Chondrocyte (in vitro differentiated cells): ENCODE results near the gene VRK2. TPM values are rescaled to one million over a fixed set of nuclear protein-coding genes. Genes with fewer than 3 reads are reported as not detected.

Experiments used
- DNase-seq: peaks from one replicate; pipeline ENCODE4 v3.0.0; 2021; ENCODE audit warnings: mixed read lengths, low spot score
- H3K27ac Mint-ChIP-seq: one replicate; pipeline ENCODE4 v1.8.0; 2021; ENCODE audit warnings: mild to moderate bottlenecking, moderate library complexity, mixed read lengths; ENCODE audit not compliant: unreplicated experiment
- H3K27me3 Mint-ChIP-seq: 2 replicates; pipeline ENCODE4 v1.8.0; 2021; ENCODE audit warnings: low read depth, mixed read lengths
- H3K36me3 Mint-ChIP-seq: 2 replicates; pipeline ENCODE4 v1.8.0; 2021; ENCODE audit warnings: low read depth, mixed read lengths
- H3K4me1 Mint-ChIP-seq: 2 replicates; pipeline ENCODE4 v1.8.0; 2021; ENCODE audit warnings: low read depth, mild to moderate bottlenecking, mixed read lengths
- H3K4me3 Mint-ChIP-seq: one replicate; pipeline ENCODE4 v1.8.0; 2021; ENCODE audit warnings: mild to moderate bottlenecking, moderate library complexity, mixed read lengths; ENCODE audit not compliant: unreplicated experiment
- H3K9me3 Mint-ChIP-seq: 2 replicates; pipeline ENCODE4 v1.8.0; 2021; ENCODE audit warnings: low read depth, mixed read lengths
- CTCF ChIP-seq: fragments of 200-600 bp; sonication (generic); IDR thresholded peaks from 2 replicates; pipeline ENCODE4 v1.5.0; 2021; ENCODE audit warnings: antibody characterized with exemption, mild to moderate bottlenecking, moderate library complexity
- long read RNA-seq: library from polyadenylated mRNA; stranded (forward); transcript quantifications from one replicate; pipeline ENCODE4 v2.0.0, GENCODE V29; 2021
- total RNA-seq: library from RNA; stranded (reverse); gene quantifications from 3 replicates; pipeline ENCODE4 v1.2.1, GENCODE V29; 2021

The VRK2 gene
- 15.7 to 20.1 TPM (median 19.3 TPM) in 3 replicates for total RNA-seq
- long read RNA-seq, transcript VRK2-201 (13 exons, 1,888 nt) = major isoform, 12 of 45 reads
- long read RNA-seq, partial matches to known transcripts = 4 of 45 reads
- long read RNA-seq, other reads (novel, unspliced or antisense) = 28 of 45 reads

- H3K36me3 Mint-ChIP-seq = peaks cover 4% of the 10 kb centered on the region
- H3K4me1 Mint-ChIP-seq = peaks cover 32% of the 10 kb centered on the region
- H3K4me3 Mint-ChIP-seq = peak within 1 kb of the TSS; percentile 85
- no peaks in the 10 kb centered on the region for H3K27me3 Mint-ChIP-seq
- peak within 1 kb of the TSS; percentile 96 for H3K27ac Mint-ChIP-seq
- H3K9me3 Mint-ChIP-seq = no peaks in the 10 kb centered on the region
- DNase-seq = peak; percentile 97
- TF ChIP-seq CTCF = peak; percentile 45
Observed at GRCh38 chr2:58046585-58047372, at the start of gene VRK2. VRK2 (plus strand) TSS chr2:58046806; CDS start chr2:58048832, 2,026 bp downstream.

DNA sequence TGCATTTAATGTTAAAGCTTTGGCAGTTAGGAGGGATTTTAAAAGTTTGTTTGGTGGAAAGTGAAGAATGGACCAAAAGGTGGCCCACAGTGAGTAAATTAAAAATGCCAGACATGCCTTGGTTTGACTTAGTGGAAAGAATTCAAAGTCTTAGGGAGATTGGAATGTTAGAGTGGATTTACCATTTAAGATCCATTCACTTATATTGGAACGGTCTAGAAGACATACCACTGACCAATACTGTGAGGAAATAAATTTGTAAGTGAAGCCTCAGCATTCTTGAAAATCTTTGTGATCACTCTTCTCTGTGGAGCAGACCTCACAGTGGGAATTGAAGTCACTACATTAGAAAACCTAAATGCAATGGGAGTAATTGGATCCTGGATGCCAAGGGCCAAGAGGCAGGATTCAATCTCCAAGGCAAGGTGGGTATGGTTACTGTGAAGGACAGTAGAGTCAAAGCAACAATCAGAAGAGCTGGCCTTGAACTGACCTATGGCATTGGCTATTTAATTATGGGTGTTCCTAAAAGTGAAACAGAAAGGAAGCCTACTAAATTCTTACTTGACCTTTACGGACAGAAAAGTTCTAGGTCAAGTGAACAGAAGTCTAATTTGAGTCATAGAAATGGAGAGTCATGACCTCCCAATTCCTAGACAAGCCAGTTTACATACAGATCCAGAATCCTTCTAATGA is 40.2 kb upstream of the VRK2 start:
- no peaks in the 10 kb centered on the region for H3K9me3 Mint-ChIP-seq
- H3K36me3 Mint-ChIP-seq = no peaks in the 10 kb centered on the region
- H3K27ac Mint-ChIP-seq = no peak overlapping the region
- no peak for TF ChIP-seq CTCF
- H3K27me3 Mint-ChIP-seq = no peaks in the 10 kb centered on the region
- H3K4me1 Mint-ChIP-seq = peaks cover 11% of the 10 kb centered on the region
- no peak overlapping the region for H3K4me3 Mint-ChIP-seq
- no peak for DNase-seq

GRCh38 chr2:58006952-58007284 is 39.7 kb upstream of the VRK2 start:
- no peaks in the 10 kb centered on the region for H3K9me3 Mint-ChIP-seq
- TF ChIP-seq CTCF = no peak
- peaks cover 11% of the 10 kb centered on the region for H3K4me1 Mint-ChIP-seq
- no peaks in the 10 kb centered on the region for H3K36me3 Mint-ChIP-seq
- no peaks in the 10 kb centered on the region for H3K27me3 Mint-ChIP-seq
- no peak overlapping the region for H3K27ac Mint-ChIP-seq
- DNase-seq = no peak
- H3K4me3 Mint-ChIP-seq = no peak overlapping the region

- DNase-seq = no peak
- Mint-ChIP-seq H3K9me3 (no peaks in the 10 kb centered on the region), H3K4me3 (no peak overlapping the region), H3K36me3 (no peaks in the 10 kb centered on the region), H3K4me1 (peaks cover 11% of the 10 kb centered on the region), H3K27me3 (no peaks in the 10 kb centered on the region), H3K27ac (no peak overlapping the region)
- no peak for TF ChIP-seq CTCF
Observed at GRCh38 chr2:58010599-58010998, 36.0 kb upstream of the VRK2 start.

DNA sequence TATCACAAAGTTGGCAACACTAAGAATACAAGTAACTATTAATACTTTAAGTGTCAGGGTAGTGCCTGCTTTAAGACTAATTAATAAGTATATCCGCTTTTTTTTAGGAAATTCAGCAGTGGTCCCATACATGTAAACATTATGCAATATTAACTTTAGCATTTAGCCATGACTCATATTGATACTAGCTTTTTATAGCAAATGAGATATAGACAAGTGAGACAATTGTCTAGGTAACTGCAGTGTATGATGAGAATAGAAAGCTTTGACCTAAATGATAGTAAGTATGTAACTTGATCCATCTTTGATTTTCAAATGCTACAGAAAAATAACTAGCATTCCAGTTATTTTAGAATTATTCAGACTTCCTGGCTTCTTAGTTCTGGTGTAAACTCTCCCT is 27.4 kb upstream of the VRK2 start:
- no peak for DNase-seq
- no peak for TF ChIP-seq CTCF
- Mint-ChIP-seq H3K36me3 (no peaks in the 10 kb centered on the region), H3K27me3 (no peaks in the 10 kb centered on the region), H3K27ac (no peak overlapping the region), H3K4me3 (no peak overlapping the region), H3K9me3 (peaks cover 3% of the 10 kb centered on the region), H3K4me1 (peaks cover 11% of the 10 kb centered on the region)
